ENCODE results near the gene CDC40.

The CDC40 gene

GRCh38 chr6:110201151-110201884 lies 21.1 kb downstream of the CDC40 start:
- ATAC-seq: no peak
- TF ChIP-seq CSDC2 (CRISPR knock-in tag; IDR thresholded peaks at IDR 0.05): no peak
- no peak for TF ChIP-seq ESRRG (CRISPR knock-in tag; IDR thresholded peaks at IDR 0.05)
- no peak for TF ChIP-seq PPARA (CRISPR knock-in tag; IDR thresholded peaks at IDR 0.05; ENCODE audit: borderline replicate concordance)

GRCh38 chr6:110207652-110208051 lies 27.4 kb downstream of the CDC40 start:
- ATAC-seq: no peak

GRCh38 chr6:110211753-110212152 lies 31.5 kb downstream of the CDC40 start:
- no peak for ATAC-seq

More at GRCh38 chr6:110207652-110208051, 27.4 kb downstream of the CDC40 start:
- TF ChIP-seq ZNF565 (CRISPR knock-in tag; conservative IDR thresholded peaks at IDR 0.05; ENCODE audit: low read depth): no peak
- no peak for TF ChIP-seq TSHZ2 (CRISPR knock-in tag; IDR thresholded peaks at IDR 0.05)
- no peak for TF ChIP-seq POU6F1 (CRISPR knock-in tag; IDR thresholded peaks at IDR 0.05; ENCODE audit: borderline replicate concordance, low read depth)
- TF ChIP-seq ESRRG (CRISPR knock-in tag; IDR thresholded peaks at IDR 0.05): no peak
- no peak for TF ChIP-seq GLIS3 (CRISPR knock-in tag; IDR thresholded peaks at IDR 0.05)
- TF ChIP-seq, protein P1, sequence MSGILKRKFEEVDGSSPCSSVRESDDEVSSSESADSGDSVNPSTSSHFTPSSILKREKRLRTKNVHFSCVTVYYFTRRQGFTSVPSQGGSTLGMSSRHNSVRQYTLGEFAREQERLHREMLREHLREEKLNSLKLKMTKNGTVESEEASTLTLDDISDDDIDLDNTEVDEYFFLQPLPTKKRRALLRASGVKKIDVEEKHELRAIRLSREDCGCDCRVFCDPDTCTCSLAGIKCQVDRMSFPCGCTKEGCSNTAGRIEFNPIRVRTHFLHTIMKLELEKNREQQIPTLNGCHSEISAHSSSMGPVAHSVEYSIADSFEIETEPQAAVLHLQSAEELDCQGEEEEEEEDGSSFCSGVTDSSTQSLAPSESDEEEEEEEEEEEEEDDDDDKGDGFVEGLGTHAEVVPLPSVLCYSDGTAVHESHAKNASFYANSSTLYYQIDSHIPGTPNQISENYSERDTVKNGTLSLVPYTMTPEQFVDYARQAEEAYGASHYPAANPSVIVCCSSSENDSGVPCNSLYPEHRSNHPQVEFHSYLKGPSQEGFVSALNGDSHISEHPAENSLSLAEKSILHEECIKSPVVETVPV (CRISPR knock-in tag; IDR thresholded peaks at IDR 0.05): no peak
- no peak for TF ChIP-seq ZFP30 (CRISPR knock-in tag; IDR thresholded peaks at IDR 0.05)
- TF ChIP-seq BACH2 (CRISPR knock-in tag; IDR thresholded peaks at IDR 0.05; ENCODE audit: borderline replicate concordance): no peak
- no peak for TF ChIP-seq OSR1 (CRISPR knock-in tag; IDR thresholded peaks at IDR 0.05)
- no peak for TF ChIP-seq ZNF8 (CRISPR knock-in tag; IDR thresholded peaks at IDR 0.05)
- TF ChIP-seq PPARA (CRISPR knock-in tag; IDR thresholded peaks at IDR 0.05; ENCODE audit: borderline replicate concordance): no peak
- TF ChIP-seq CREB5 (CRISPR knock-in tag; IDR thresholded peaks at IDR 0.05; ENCODE audit: low read depth): no peak
- no peak for TF ChIP-seq RARB (CRISPR knock-in tag; IDR thresholded peaks at IDR 0.05)
- TF ChIP-seq ARNTL (CRISPR knock-in tag; IDR thresholded peaks at IDR 0.05; ENCODE audit: borderline replicate concordance, low read depth): no peak
- no peak for TF ChIP-seq SNAI2 (CRISPR knock-in tag; IDR thresholded peaks at IDR 0.05)

More at GRCh38 chr6:110211753-110212152, 31.5 kb downstream of the CDC40 start:
- peak; percentile 34; the same call in 1 of the 2 replicates for TF ChIP-seq ISL1 (CRISPR knock-in tag; IDR thresholded peaks at IDR 0.05)
- TF ChIP-seq TSHZ2 (CRISPR knock-in tag; IDR thresholded peaks at IDR 0.05): no peak

Data from SK-N-SH treated with all-trans-retinoic acid at 6 μM for 48 hours (cell line).